GM18520 (cell line): ENCODE measurements around the gene TNNT1.

Source experiments
- ATAC-seq: cut with Tn5 transposase; IDR thresholded peaks from one replicate; pipeline ENCODE4 v1.9.1; 2021; ENCODE audit not compliant: unreplicated experiment

The TNNT1 gene

GRCh38 chr19:55091955-55092354, 57.1 kb downstream of the TNNT1 start:
- ATAC-seq = no peak

- ATAC-seq = no peak
These were observed 57.7 kb downstream of the TNNT1 start for GRCh38 chr19:55091126-55091910.

GRCh38 chr19:55090564-55090963, 58.4 kb downstream of the TNNT1 start:
- ATAC-seq = no peak

- no peak for ATAC-seq
These were observed 59.6 kb downstream of the TNNT1 start for GRCh38 chr19:55089342-55089944.

GRCh38 chr19:55088543-55089341, 60.3 kb downstream of the TNNT1 start:
- no peak for ATAC-seq

GRCh38 chr19:55088021-55088451, 61.0 kb downstream of the TNNT1 start:
- ATAC-seq = no peak

- ATAC-seq = no peak
These were observed 61.5 kb downstream of the TNNT1 start for GRCh38 chr19:55087542-55087901.

- no peak for ATAC-seq
These were observed 62.1 kb downstream of the TNNT1 start for GRCh38 chr19:55086730-55087541.

- no peak for ATAC-seq
These were observed 62.9 kb downstream of the TNNT1 start for GRCh38 chr19:55085923-55086715.

GRCh38 chr19:55084416-55084815, 64.6 kb downstream of the TNNT1 start:
- ATAC-seq = no peak

GRCh38 chr19:55083004-55083850, 65.8 kb downstream of the TNNT1 start:
- no peak for ATAC-seq
